HG02763 (cell line): ENCODE data around the gene TMEM119.

Experiments
- ATAC-seq: cut with Tn5 transposase; IDR thresholded peaks from one replicate; pipeline ENCODE4 v1.9.1; 2021; ENCODE audit warnings: mild to moderate bottlenecking, moderate library complexity; ENCODE audit not compliant: unreplicated experiment

The TMEM119 gene

DNA sequence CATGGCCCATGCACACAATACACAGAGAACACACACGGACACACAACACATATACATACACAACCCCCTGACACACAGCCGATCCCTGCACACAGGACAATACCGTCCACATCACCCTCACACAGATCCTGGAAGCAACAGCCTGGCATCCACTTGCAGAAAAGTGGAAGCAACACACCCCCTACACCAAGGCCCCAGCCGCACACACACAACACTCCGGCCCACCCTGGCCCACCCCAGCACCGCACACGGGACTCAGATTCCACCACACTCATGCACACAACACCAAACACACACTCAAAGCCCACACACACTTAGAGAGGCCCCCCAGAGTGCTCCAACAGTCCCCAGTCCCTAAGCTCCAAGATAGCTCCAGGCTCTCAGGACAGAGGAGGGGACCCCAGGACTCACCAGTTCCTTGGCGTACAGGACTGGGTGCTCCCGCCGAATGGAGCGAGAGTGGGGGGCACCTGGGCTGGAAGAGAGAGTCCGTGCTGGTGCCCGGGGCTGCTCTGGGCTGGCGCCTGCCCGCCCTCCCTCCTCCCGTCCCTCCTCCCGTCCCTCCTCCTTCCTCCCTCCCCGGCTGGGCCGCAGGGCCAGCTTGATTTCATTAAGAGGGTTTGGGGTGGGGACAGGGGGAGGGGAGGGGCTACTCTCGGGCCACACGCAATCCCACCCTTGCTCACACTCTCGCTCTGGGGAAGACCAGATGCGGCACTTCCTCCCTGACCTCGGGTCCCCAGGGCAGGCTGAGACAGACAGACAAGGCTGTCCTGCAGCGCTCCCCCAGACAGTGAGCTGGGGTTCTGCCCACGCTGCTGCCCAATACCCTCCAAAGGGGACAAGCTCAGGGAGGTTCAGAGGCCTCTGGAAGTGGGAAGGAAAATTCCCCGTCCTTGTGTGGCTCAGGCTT is at the start of gene TMEM119:
Gene TMEM119 (minus strand): TSS at position 526 of the 913 bp plus-strand sequence. CDS start 5,701 bp downstream, outside the sequence.
- ATAC-seq, result no peak

- no peak for ATAC-seq
These were observed 49.0 kb upstream of the TMEM119 start for GRCh38 chr12:108646600-108647579.

GRCh38 chr12:108645686-108646599 is 48.1 kb upstream of the TMEM119 start:
- ATAC-seq, result no peak

GRCh38 chr12:108644811-108645120 is 46.9 kb upstream of the TMEM119 start:
- ATAC-seq, result no peak

DNA sequence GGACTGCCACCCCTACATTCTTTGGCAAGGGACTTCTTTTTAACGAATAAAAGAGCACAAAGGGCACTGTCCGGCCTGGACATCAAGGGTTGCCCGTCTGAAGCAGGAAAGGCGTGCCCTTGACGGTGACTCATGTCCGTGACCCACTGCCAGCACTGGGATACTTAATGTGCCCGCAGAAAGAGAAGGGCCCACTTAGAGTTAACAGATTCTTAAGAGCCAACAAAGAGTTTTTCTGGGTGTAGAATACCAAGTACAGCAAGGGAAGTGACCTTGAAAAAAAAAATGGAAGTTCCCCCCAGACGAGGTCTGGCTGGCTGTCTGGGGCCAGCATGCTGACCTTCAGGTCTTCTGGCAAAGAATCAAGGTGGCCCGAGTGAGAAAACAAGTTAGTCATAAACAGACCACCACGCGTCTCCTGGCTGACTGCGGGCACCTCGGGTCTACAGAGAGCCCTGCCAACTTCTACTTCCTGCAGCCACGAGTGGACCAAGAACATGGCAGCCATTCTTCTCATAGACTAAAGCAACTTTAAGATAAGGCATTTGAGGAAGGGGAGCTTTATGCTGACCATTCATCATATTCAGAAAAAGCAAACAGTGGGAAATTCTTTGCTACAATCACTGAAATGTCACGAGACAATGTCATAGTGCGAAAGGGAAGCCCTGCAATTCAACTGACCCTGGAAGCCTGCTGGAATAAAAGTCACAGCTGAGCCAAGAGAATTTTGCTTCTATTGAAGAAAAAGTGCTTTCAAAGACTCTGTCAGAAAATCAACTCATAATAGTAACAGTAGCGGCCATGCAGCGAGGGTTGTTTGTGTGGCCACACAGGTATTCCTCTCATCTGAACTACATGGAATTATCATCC is 46.3 kb upstream of the TMEM119 start:
- ATAC-seq, result no peak

- no peak for ATAC-seq
These were observed 45.2 kb upstream of the TMEM119 start for GRCh38 chr12:108642899-108643654.

DNA sequence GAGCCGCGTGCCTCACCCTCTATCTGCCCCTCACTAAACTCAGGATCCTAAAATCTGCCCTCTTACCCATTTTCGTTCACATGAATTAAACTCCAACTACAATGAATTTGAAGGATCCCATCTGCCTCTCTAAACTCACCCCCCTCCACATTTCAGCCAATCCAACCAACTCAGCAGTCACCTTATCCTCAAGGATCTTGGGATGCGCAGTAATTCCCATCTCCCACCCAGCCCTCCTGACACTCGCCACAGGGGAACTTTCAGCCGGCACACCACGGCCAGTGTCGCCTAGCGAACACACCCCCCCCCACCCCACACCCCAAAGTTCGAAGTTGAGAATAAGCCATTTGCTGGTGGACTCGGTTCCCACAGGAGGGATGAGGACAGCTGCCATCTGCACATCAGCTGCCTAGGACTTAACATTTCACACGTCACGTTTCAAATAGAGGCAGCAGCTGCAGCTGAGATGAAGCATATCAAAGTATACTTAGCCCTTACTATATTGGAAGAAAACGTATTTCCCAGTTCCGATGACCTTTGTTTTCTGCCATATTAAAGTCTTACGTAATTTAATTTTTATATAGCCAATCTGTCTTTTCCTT is 44.5 kb upstream of the TMEM119 start:
- no peak for ATAC-seq

GRCh38 chr12:108641446-108642268 is 43.8 kb upstream of the TMEM119 start:
- ATAC-seq, result no peak

DNA sequence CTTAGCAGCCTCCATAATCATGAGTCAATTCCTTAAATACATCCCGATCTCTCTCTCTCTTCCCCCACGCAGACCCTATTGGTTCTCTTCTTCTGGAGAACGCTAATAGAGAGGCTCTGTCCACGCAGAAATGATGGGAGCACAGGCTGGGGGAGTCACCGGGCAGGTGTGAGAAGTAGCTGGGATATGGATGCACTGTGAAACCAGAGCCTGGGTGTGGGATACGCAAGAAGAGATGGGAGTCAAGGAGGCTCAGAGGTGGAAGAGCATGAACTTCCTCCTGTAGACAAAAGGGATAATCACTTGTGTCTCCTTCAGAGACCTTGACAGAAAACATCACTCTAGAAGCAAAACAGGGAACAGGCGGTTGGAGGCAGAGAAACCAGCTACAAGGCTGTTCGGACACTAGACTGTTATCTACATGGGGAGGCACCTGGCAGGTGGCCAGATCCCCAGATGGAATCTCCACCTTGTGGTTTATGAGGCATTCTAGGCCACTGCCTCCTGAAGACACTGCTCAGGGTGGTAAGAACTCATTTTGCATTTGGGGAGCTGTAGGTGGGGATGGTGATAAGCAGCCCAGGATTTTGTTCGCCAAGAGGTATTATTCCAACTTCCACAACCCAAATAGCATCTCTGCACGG is 43.0 kb upstream of the TMEM119 start:
- ATAC-seq, result no peak

GRCh38 chr12:108638997-108639822 is 41.3 kb upstream of the TMEM119 start:
- ATAC-seq, result no peak

DNA sequence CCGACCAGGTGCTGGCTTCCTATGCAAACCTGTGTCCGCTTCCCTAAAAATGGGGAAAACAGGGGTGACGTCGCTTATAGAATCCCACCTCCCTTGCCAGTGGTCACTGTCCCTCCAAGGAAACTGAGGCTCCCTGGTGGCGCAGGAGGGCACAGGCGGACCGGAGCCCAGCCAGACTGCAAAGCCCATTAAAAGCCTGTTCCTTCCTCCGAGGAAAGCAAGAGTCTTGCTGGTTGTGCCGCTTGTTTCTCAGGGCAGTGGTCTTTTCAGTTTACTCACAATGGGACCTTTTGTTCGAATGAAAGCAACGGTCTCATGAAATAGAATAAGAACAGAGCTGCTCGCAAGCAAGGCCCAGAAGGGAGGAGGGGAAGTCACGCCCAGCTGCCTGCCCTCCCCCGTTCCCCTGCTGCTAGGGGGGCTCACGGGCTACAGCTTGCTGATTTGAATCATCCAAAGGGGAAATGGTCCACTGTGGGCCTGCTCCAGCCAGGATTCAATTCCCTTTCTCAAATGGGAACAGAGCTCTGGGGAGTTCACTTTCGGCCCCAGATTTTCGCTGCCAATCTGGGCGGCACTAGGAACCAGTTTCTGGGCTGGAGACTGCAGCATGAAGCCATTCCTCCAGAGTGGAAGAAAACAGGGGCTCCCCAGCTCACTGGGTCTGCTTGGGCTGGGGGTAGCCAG is 40.4 kb upstream of the TMEM119 start:
- no peak for ATAC-seq

DNA sequence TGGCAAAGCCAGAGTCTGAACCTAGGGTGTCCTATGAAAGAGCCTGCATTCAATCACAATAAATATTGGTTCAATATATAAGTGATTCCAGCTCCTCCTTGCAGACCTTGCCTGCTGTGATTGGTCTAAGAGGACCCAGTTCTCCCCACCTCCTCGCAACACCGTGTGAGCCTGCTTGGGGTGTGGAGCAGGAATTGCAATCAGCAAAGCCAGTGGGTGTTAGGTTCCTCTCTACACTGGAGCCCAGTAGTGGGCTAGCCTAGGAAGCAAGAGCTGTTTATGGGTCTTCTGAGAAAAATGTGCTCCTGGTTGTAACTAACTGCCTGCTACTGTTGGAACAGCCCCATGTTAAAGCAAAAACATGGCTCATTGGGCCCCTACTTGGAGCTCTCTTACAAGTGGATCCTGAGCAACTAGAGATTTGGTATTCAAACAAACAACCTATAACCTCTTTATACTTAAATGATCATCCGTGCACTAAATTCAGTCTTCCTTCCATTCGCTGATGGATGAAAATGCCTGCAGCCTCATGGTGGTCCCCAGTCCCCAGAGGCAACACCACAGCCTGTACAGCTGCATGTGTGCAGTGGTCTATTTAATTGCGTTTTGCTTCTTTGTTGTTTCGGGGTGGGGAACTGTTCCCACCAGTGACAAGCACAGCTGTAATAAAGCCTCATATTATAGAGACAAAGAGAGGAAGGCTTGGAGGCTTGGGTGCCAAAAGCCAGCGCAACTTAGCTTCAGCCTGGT is 39.5 kb upstream of the TMEM119 start:
- no peak for ATAC-seq

- ATAC-seq, result no peak
These were observed 38.3 kb upstream of the TMEM119 start for GRCh38 chr12:108635997-108636808.
